ENCODE results near the gene GPC3. TPM values are rescaled to one million over a fixed set of nuclear protein-coding genes. Genes with fewer than 3 reads are reported as not detected.

The GPC3 gene
- total RNA-seq, 5 donors from 2014 or later (not counting 1 experiment from before 2014, with no cell fraction given) = 0.72 to 1.5 (median 1.1) TPM

GRCh38 chrX:133859336-133859735 is 126.1 kb downstream of the GPC3 start:
- H3K27ac ChIP-seq (ENCODE audit: low read length) = no peak overlapping the region

GRCh38 chrX:133857640-133858269 is 127.6 kb downstream of the GPC3 start:
- POLR2A ChIA-PET = interaction anchor here in 1 of 2 donors (0.5 kb wide), 1 partner anchor 113 kb away, joined by 4 read pairs; no protein-coding TSS in a partner anchor
- no peaks in the 10 kb centered on the region for H3K9me3 ChIP-seq
- no peak overlapping the region for H3K4me3 ChIP-seq (ENCODE audit: control insufficient read depth in 1 of 2, extremely low read depth in 1 of 2, low read length in 1 of 2)
- Mint-ChIP-seq H3K9me3 (no peaks in the 10 kb centered on the region), H3K27ac (no peak overlapping the region), H3K27me3 (peaks cover 0 to 42% of the 10 kb centered on the region in 2 donors), H3K4me1 (no peaks in the 10 kb centered on the region), H3K4me3 (no peak overlapping the region), H3K36me3 (no peaks in the 10 kb centered on the region)
- H3K27me3 ChIP-seq (replicated peaks in 1 of 2; ENCODE audit: control insufficient read depth in 2 of 2, extremely low read depth in 1 of 2, insufficient read depth in 2 of 2, low read length in 1 of 2) = no peaks in the 10 kb centered on the region
- CTCF ChIA-PET = interaction anchor here in 1 of 2 donors (0.6 kb wide), 1 partner anchor 64 kb away, joined by 3 read pairs; no protein-coding TSS in a partner anchor
- no CpG with 5 or more reads among the region's 1 CpG for WGBS (ENCODE audit: insufficient coverage)
- H3K27ac ChIP-seq (ENCODE audit: low read length) = no peak overlapping the region
- H3K4me1 ChIP-seq (ENCODE audit: control insufficient read depth in 1 of 2, extremely low read depth in 1 of 2, insufficient read depth in 2 of 2, low read length in 2 of 2) = no peaks in the 10 kb centered on the region
- DNase-seq (no peak), ATAC-seq (replicated peaks in 1 of 4) (no peak)
- no peaks in the 10 kb centered on the region for H3K36me3 ChIP-seq (ENCODE audit: control insufficient read depth in 2 of 2, extremely low read depth in 1 of 2, insufficient read depth in 1 of 2, low read length in 1 of 2)

More at GRCh38 chrX:133859336-133859735, 126.1 kb downstream of the GPC3 start:
- Mint-ChIP-seq H3K4me1 (no peaks in the 10 kb centered on the region), H3K27ac (no peak overlapping the region), H3K4me3 (no peak overlapping the region), H3K9me3 (no peaks in the 10 kb centered on the region), H3K27me3 (peaks cover 0 to 38% of the 10 kb centered on the region in 2 donors), H3K36me3 (no peaks in the 10 kb centered on the region)
- ATAC-seq (replicated peaks in 1 of 4) (no peak), DNase-seq (no peak)
- ChIA-PET POLR2A (no interaction called here), CTCF (no interaction called here)
- Histone ChIP-seq H3K27me3 (replicated peaks in 1 of 2; ENCODE audit: control insufficient read depth in 2 of 2, extremely low read depth in 1 of 2, insufficient read depth in 2 of 2, low read length in 1 of 2) (no peaks in the 10 kb centered on the region), H3K9me3 (no peaks in the 10 kb centered on the region), H3K4me3 (ENCODE audit: control insufficient read depth in 1 of 2, extremely low read depth in 1 of 2, low read length in 1 of 2) (no peak overlapping the region), H3K4me1 (ENCODE audit: control insufficient read depth in 1 of 2, extremely low read depth in 1 of 2, insufficient read depth in 2 of 2, low read length in 2 of 2) (no peaks in the 10 kb centered on the region), H3K36me3 (ENCODE audit: control insufficient read depth in 2 of 2, extremely low read depth in 1 of 2, insufficient read depth in 1 of 2, low read length in 1 of 2) (no peaks in the 10 kb centered on the region)
- WGBS (ENCODE audit: insufficient coverage) = no CpG with 5 or more reads among the region's 3 CpGs

- CTCF ChIA-PET = no interaction called here
- no peak overlapping the region for H3K27ac Mint-ChIP-seq
Observed at GRCh38 chrX:133856819-133857218, 128.6 kb downstream of the GPC3 start.

GRCh38 chrX:133854290-133854689 is 131.1 kb downstream of the GPC3 start:
- no peaks in the 10 kb centered on the region for H3K9me3 ChIP-seq
- no peak overlapping the region for H3K27ac ChIP-seq (ENCODE audit: low read length)
- WGBS (ENCODE audit: insufficient coverage) = no CpG with 5 or more reads among the region's 2 CpGs
- ATAC-seq (replicated peaks in 1 of 4) (no peak), DNase-seq (no peak)
- POLR2A ChIA-PET = no interaction called here
- no peaks in the 10 kb centered on the region for H3K36me3 ChIP-seq (ENCODE audit: control insufficient read depth in 2 of 2, extremely low read depth in 1 of 2, insufficient read depth in 1 of 2, low read length in 1 of 2)
- CTCF ChIA-PET = no interaction called here
- Mint-ChIP-seq H3K27me3 (peaks cover 0 to 35% of the 10 kb centered on the region in 2 donors), H3K27ac (no peak overlapping the region), H3K4me3 (no peak overlapping the region), H3K9me3 (no peaks in the 10 kb centered on the region), H3K36me3 (no peaks in the 10 kb centered on the region), H3K4me1 (no peaks in the 10 kb centered on the region)
- no peaks in the 10 kb centered on the region for H3K4me1 ChIP-seq (ENCODE audit: control insufficient read depth in 1 of 2, extremely low read depth in 1 of 2, insufficient read depth in 2 of 2, low read length in 2 of 2)
- no peaks in the 10 kb centered on the region for H3K27me3 ChIP-seq (replicated peaks in 1 of 2; ENCODE audit: control insufficient read depth in 2 of 2, extremely low read depth in 1 of 2, insufficient read depth in 2 of 2, low read length in 1 of 2)
- H3K4me3 ChIP-seq (ENCODE audit: control insufficient read depth in 1 of 2, extremely low read depth in 1 of 2, low read length in 1 of 2) = no peak overlapping the region

More at GRCh38 chrX:133856819-133857218, 128.6 kb downstream of the GPC3 start:
- Mint-ChIP-seq H3K27me3 (peaks cover 0 to 36% of the 10 kb centered on the region in 2 donors), H3K36me3 (no peaks in the 10 kb centered on the region), H3K4me1 (no peaks in the 10 kb centered on the region), H3K4me3 (no peak overlapping the region), H3K9me3 (no peaks in the 10 kb centered on the region)
- Histone ChIP-seq H3K4me1 (ENCODE audit: control insufficient read depth in 1 of 2, extremely low read depth in 1 of 2, insufficient read depth in 2 of 2, low read length in 2 of 2) (no peaks in the 10 kb centered on the region), H3K4me3 (ENCODE audit: control insufficient read depth in 1 of 2, extremely low read depth in 1 of 2, low read length in 1 of 2) (no peak overlapping the region), H3K27ac (ENCODE audit: low read length) (no peak overlapping the region), H3K9me3 (no peaks in the 10 kb centered on the region), H3K36me3 (ENCODE audit: control insufficient read depth in 2 of 2, extremely low read depth in 1 of 2, insufficient read depth in 1 of 2, low read length in 1 of 2) (no peaks in the 10 kb centered on the region), H3K27me3 (replicated peaks in 1 of 2; ENCODE audit: control insufficient read depth in 2 of 2, extremely low read depth in 1 of 2, insufficient read depth in 2 of 2, low read length in 1 of 2) (no peaks in the 10 kb centered on the region)
- POLR2A ChIA-PET = no interaction called here
- ATAC-seq (replicated peaks in 1 of 4) = no peak
- WGBS (ENCODE audit: insufficient coverage) = no CpG with 5 or more reads among the region's 3 CpGs
- no peak for DNase-seq

GRCh38 chrX:133852837-133853356 is 132.5 kb downstream of the GPC3 start:
- Mint-ChIP-seq H3K4me1 (no peaks in the 10 kb centered on the region), H3K4me3 (no peak overlapping the region), H3K27ac (no peak overlapping the region), H3K9me3 (no peaks in the 10 kb centered on the region), H3K27me3 (peaks cover 0 to 32% of the 10 kb centered on the region in 2 donors), H3K36me3 (no peaks in the 10 kb centered on the region)
- ATAC-seq (replicated peaks in 1 of 4) (no peak), DNase-seq (no peak)
- H3K9me3 ChIP-seq = no peaks in the 10 kb centered on the region
- H3K27ac ChIP-seq (ENCODE audit: low read length) = no peak overlapping the region
- H3K36me3 ChIP-seq (ENCODE audit: control insufficient read depth in 2 of 2, extremely low read depth in 1 of 2, insufficient read depth in 1 of 2, low read length in 1 of 2) = no peaks in the 10 kb centered on the region
- ChIA-PET CTCF (interaction anchor here (0.5 to 0.8 kb wide), 2 partner anchors 482 to 899 kb away, joined by 3 read pairs; no protein-coding TSS in a partner anchor), POLR2A (no interaction called here)
- no peaks in the 10 kb centered on the region for H3K27me3 ChIP-seq (replicated peaks in 1 of 2; ENCODE audit: control insufficient read depth in 2 of 2, extremely low read depth in 1 of 2, insufficient read depth in 2 of 2, low read length in 1 of 2)
- no peaks in the 10 kb centered on the region for H3K4me1 ChIP-seq (ENCODE audit: control insufficient read depth in 1 of 2, extremely low read depth in 1 of 2, insufficient read depth in 2 of 2, low read length in 2 of 2)
- no peak overlapping the region for H3K4me3 ChIP-seq (ENCODE audit: control insufficient read depth in 1 of 2, extremely low read depth in 1 of 2, low read length in 1 of 2)
- WGBS (ENCODE audit: insufficient coverage) = no CpG with 5 or more reads among the region's 2 CpGs

GRCh38 chrX:133852401-133852800 is 133.0 kb downstream of the GPC3 start:
- POLR2A ChIA-PET = no interaction called here

More at GRCh38 chrX:133852401-133852800, 133.0 kb downstream of the GPC3 start:
- no peaks in the 10 kb centered on the region for H3K9me3 Mint-ChIP-seq
- H3K36me3 ChIP-seq (ENCODE audit: control insufficient read depth in 2 of 2, extremely low read depth in 1 of 2, insufficient read depth in 1 of 2, low read length in 1 of 2) = no peaks in the 10 kb centered on the region
- ATAC-seq (replicated peaks in 1 of 4) (no peak), DNase-seq (no peak)
- H3K4me3 Mint-ChIP-seq = no peak overlapping the region
- H3K4me1 Mint-ChIP-seq = no peaks in the 10 kb centered on the region
- H3K9me3 ChIP-seq = no peaks in the 10 kb centered on the region
- H3K4me3 ChIP-seq (ENCODE audit: control insufficient read depth in 1 of 2, extremely low read depth in 1 of 2, low read length in 1 of 2) = no peak overlapping the region
- no peaks in the 10 kb centered on the region for H3K27me3 ChIP-seq (replicated peaks in 1 of 2; ENCODE audit: control insufficient read depth in 2 of 2, extremely low read depth in 1 of 2, insufficient read depth in 2 of 2, low read length in 1 of 2)
- H3K27ac ChIP-seq (ENCODE audit: low read length) = no peak overlapping the region
- no peak overlapping the region for H3K27ac Mint-ChIP-seq
- WGBS (ENCODE audit: insufficient coverage) = no CpG with 5 or more reads among the region's 3 CpGs
- no peaks in the 10 kb centered on the region for H3K36me3 Mint-ChIP-seq
- CTCF ChIA-PET = no interaction called here
- H3K4me1 ChIP-seq (ENCODE audit: control insufficient read depth in 1 of 2, extremely low read depth in 1 of 2, insufficient read depth in 2 of 2, low read length in 2 of 2) = no peaks in the 10 kb centered on the region
- H3K27me3 Mint-ChIP-seq = peaks cover 0 to 29% of the 10 kb centered on the region in 2 donors
